SK-N-SH treated with all-trans-retinoic acid at 6 μM for 48 hours (cell line): ENCODE data around the gene SNX8.

Experiments
- ATAC-seq: fragments of 200-7000 bp; cut with Tn5 transposase; 3 replicates; pipeline ENCODE4 v1.9.1; 2020; ENCODE audit warnings: mild to moderate bottlenecking, moderate library complexity
- CREB5 ChIP-seq: fragments of 250-450 bp; sonication (Bioruptor Pico); IDR thresholded peaks from 2 replicates; pipeline ENCODE4 v1.5.1; 2020; ENCODE audit warnings: low read depth, mild to moderate bottlenecking, moderate library complexity
- CSDC2 ChIP-seq: fragments of 250-450 bp; sonication (Bioruptor Pico); IDR thresholded peaks from 2 replicates; pipeline ENCODE4 v1.5.0; 2020; ENCODE audit warnings: mild to moderate bottlenecking, moderate library complexity
- CSRNP3 ChIP-seq: fragments of 250-450 bp; sonication (Bioruptor Pico); IDR thresholded peaks from 2 replicates; pipeline ENCODE4 v1.5.1; 2021; ENCODE audit warnings: mild to moderate bottlenecking, moderate library complexity
- ESRRG ChIP-seq: fragments of 250-450 bp; sonication (Bioruptor Pico); IDR thresholded peaks from 2 replicates; pipeline ENCODE4 v1.6.1; 2021; ENCODE audit warnings: mild to moderate bottlenecking
- ISL1 ChIP-seq: fragments of 250-450 bp; sonication (Bioruptor Pico); IDR thresholded peaks from 2 replicates; pipeline ENCODE4 v2.1.2; 2022; ENCODE audit warnings: mild to moderate bottlenecking, moderate library complexity
- OSR1 ChIP-seq: fragments of 250-450 bp; sonication (Bioruptor Pico); IDR thresholded peaks from 2 replicates; pipeline ENCODE4 v1.8.0; 2022; ENCODE audit warnings: moderate library complexity, mild to moderate bottlenecking, inconsistent platforms
- PATZ1 ChIP-seq: fragments of 250-450 bp; sonication (Bioruptor Pico); IDR thresholded peaks from 2 replicates; pipeline ENCODE4 v1.8.0; 2020; ENCODE audit warnings: mild to moderate bottlenecking, moderate library complexity, borderline replicate concordance
- POU6F1 ChIP-seq: fragments of 250-450 bp; sonication (Bioruptor Pico); IDR thresholded peaks from 2 replicates; pipeline ENCODE4 v1.8.0; 2021; ENCODE audit warnings: low read depth, mild to moderate bottlenecking, moderate library complexity, borderline replicate concordance
- PPARA ChIP-seq: fragments of 250-450 bp; sonication (Bioruptor Pico); IDR thresholded peaks from 2 replicates; pipeline ENCODE4 v1.5.0; 2020; ENCODE audit warnings: mild to moderate bottlenecking, borderline replicate concordance
- RARB ChIP-seq: fragments of 250-450 bp; sonication (Bioruptor Pico); IDR thresholded peaks from 2 replicates; pipeline ENCODE4 v1.8.0; 2021; ENCODE audit warnings: mild to moderate bottlenecking, moderate library complexity
- SNAI2 ChIP-seq: fragments of 250-450 bp; sonication (Bioruptor Pico); IDR thresholded peaks from 2 replicates; pipeline ENCODE4 v1.5.0; 2020; ENCODE audit warnings: mild to moderate bottlenecking, moderate library complexity
- TCF4 ChIP-seq: fragments of 250-450 bp; sonication (Bioruptor Pico); IDR thresholded peaks from 2 replicates; pipeline ENCODE4 v1.8.0; 2021; ENCODE audit warnings: mild to moderate bottlenecking, moderate library complexity, borderline replicate concordance
- TOX ChIP-seq: fragments of 250-450 bp; sonication (Bioruptor Pico); IDR thresholded peaks from 2 replicates; pipeline ENCODE4 v1.8.0; 2021; ENCODE audit warnings: mild to moderate bottlenecking, moderate library complexity, borderline replicate concordance
- TSHZ2 ChIP-seq: fragments of 250-450 bp; sonication (Bioruptor Pico); IDR thresholded peaks from 2 replicates; pipeline ENCODE4 v1.5.0; 2020; ENCODE audit warnings: mild to moderate bottlenecking, moderate library complexity
- ZC3H10 ChIP-seq: fragments of 250-450 bp; sonication (Bioruptor Pico); IDR thresholded peaks from 2 replicates; pipeline ENCODE4 v1.5.1; 2021; ENCODE audit warnings: mild to moderate bottlenecking, moderate library complexity
- ZFP3 ChIP-seq: fragments of 250-450 bp; sonication (Bioruptor Pico); IDR thresholded peaks from 2 replicates; pipeline ENCODE4 v1.5.0; 2020; ENCODE audit warnings: mild to moderate bottlenecking, moderate library complexity
- ZFP30 ChIP-seq: fragments of 450-650 bp; formaldehyde crosslinking; IDR thresholded peaks from 2 replicates; pipeline ENCODE4 v1.5.0; 2022; ENCODE audit warnings: mild to moderate bottlenecking, moderate library complexity
- ZNF565 ChIP-seq: fragments of 450-650 bp; formaldehyde crosslinking; conservative IDR thresholded peaks from 2 replicates; pipeline ENCODE4 v1.5.0; 2020; ENCODE audit warnings: low read depth, mild to moderate bottlenecking, moderate library complexity
- ZNF70 ChIP-seq: fragments of 450-650 bp; formaldehyde crosslinking; IDR thresholded peaks from 2 replicates; pipeline ENCODE4 v1.5.0; 2020; ENCODE audit warnings: mild to moderate bottlenecking, moderate library complexity
- ZNF8 ChIP-seq: fragments of 450-650 bp; formaldehyde crosslinking; IDR thresholded peaks from 2 replicates; pipeline ENCODE4 v1.5.0; 2020; ENCODE audit warnings: mild to moderate bottlenecking, moderate library complexity

SNX8 gene

GRCh38 chr7:2288503-2288902, 25.7 kb downstream of the SNX8 start (continued):
- TF ChIP-seq CREB5 (CRISPR knock-in tag), result no peak
- TF ChIP-seq OSR1 (CRISPR knock-in tag), result no peak

GRCh38 chr7:2287745-2288144, 26.5 kb downstream of the SNX8 start:
- TF ChIP-seq POU6F1 (CRISPR knock-in tag) (no peak), CSDC2 (CRISPR knock-in tag) (no peak), PATZ1 (CRISPR knock-in tag) (no peak), TOX (CRISPR knock-in tag) (no peak), PPARA (CRISPR knock-in tag) (no peak), ZFP30 (CRISPR knock-in tag) (no peak), CREB5 (CRISPR knock-in tag) (no peak), ZFP3 (CRISPR knock-in tag) (no peak), TSHZ2 (CRISPR knock-in tag) (no peak), ZNF70 (CRISPR knock-in tag) (no peak), RARB (no peak), ZNF565 (CRISPR knock-in tag) (no peak), CSRNP3 (CRISPR knock-in tag) (no peak), ESRRG (CRISPR knock-in tag) (no peak), TCF4 (no peak), ISL1 (CRISPR knock-in tag) (no peak)
- ATAC-seq, result no peak

- TF ChIP-seq RARB (no peak), ZNF8 (CRISPR knock-in tag) (no peak), TSHZ2 (CRISPR knock-in tag) (no peak), ZNF70 (CRISPR knock-in tag) (no peak), ZFP3 (CRISPR knock-in tag) (no peak), OSR1 (CRISPR knock-in tag) (no peak), ZFP30 (CRISPR knock-in tag) (no peak), ZC3H10 (CRISPR knock-in tag) (no peak), CSDC2 (CRISPR knock-in tag) (no peak), CSRNP3 (CRISPR knock-in tag) (no peak), SNAI2 (no peak), TCF4 (no peak), PATZ1 (CRISPR knock-in tag) (no peak)
- ATAC-seq, result no peak; the same call in 2 of the 3 replicates
Measured at GRCh38 chr7:2283074-2283473, 31.2 kb downstream of the SNX8 start.
